ENCODE measurements around the gene CCNT2.

CCNT2 gene

GRCh38 chr2:134919341-134920210 is 954 bp downstream of the CCNT2 start:
- Histone ChIP-seq H3K79me2 (ENCODE audit: control insufficient read depth, insufficient read depth, low read length, unreplicated experiment) (peaks cover 57% of the 10 kb centered on the region), H3K4me1 (ENCODE audit: control insufficient read depth, insufficient read depth, low read length, unreplicated experiment) (peaks cover 27% of the 10 kb centered on the region), H2AFZ (ENCODE audit: low read length, unreplicated experiment) (peak overlapping the region; percentile 59), H3K36me3 (ENCODE audit: insufficient read depth, low read length) (peaks cover 5% of the 10 kb centered on the region; the same call in 1 of the 2 replicates), H3K27me3 (ENCODE audit: insufficient read depth, low read length) (no peaks in the 10 kb centered on the region), H3K27ac (ENCODE audit: low read depth, low read length) (peak overlapping the region; percentile 89), H3K4me3 (ENCODE audit: low read depth, low read length) (peak overlapping the region; percentile 90)

DNA sequence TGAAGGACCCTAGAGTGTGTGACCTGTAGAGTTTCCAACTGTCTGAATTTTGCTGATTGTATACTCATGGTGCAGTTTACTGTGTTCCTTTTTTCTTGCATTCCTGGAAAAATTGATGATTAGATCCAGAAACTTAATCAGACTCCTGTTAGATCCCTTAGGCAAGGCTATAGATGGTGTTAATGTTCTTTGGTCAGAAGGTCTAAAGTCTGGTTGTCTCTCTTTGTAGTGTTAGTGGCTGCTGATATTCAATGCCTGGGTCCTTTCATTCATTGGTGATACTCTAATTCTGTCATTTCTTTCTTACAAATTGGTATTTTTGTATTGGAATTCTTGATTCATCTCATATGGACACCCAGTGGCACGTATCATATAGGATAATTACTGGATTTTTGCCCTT is 6.3 kb downstream of the CCNT2 start:
- peaks cover 12% of the 10 kb centered on the region for H3K36me3 ChIP-seq (ENCODE audit: insufficient read depth, low read length)

DNA sequence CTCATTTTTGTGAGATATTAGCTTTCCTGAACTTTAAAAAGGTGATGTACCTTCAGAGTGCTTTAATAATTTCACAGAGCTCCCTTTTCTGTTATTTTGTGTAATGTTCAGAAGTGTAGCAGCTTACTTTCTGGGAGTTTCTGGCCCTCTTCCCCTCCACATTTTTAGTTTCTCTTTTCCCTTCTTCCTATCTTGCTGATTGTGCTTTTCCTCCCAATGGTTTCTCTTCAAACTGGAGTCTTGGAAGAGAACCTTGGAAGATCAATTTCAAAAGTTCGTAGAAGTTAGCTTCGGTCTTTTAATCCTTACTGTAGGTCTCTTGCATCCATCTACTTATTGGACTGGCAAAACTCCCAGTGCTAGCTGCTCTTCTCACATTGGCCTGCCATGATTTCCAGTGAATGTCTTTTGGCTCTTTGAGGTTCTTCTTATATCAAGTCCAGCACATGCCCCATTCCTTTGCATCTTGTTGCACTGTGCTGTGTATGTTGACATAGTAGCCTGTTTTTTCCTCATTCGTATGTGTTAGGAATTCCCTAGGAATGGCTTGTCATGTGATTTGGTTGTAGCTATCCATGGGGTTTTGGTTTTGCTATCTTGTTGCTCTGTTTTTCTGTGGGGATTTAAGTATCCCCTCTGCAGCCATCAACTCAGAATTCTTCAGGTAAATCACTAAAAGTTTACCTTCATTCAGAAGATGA is 7.8 kb downstream of the CCNT2 start:
- Histone ChIP-seq H3K27ac (ENCODE audit: low read depth, low read length) (peak overlapping the region; percentile 20), H3K36me3 (ENCODE audit: insufficient read depth, low read length) (peaks cover 12% of the 10 kb centered on the region), H2AFZ (ENCODE audit: low read length, unreplicated experiment) (no peak overlapping the region), H3K4me3 (ENCODE audit: low read depth, low read length) (peak overlapping the region; percentile 27; the same call in 1 of the 2 replicates), H3K4me1 (ENCODE audit: control insufficient read depth, insufficient read depth, low read length, unreplicated experiment) (peaks cover 43% of the 10 kb centered on the region), H3K79me2 (ENCODE audit: control insufficient read depth, insufficient read depth, low read length, unreplicated experiment) (peaks cover 94% of the 10 kb centered on the region), H3K27me3 (ENCODE audit: insufficient read depth, low read length) (no peaks in the 10 kb centered on the region)

More for the DNA sequence above, 6.3 kb downstream of the CCNT2 start:
- Histone ChIP-seq H3K4me1 (ENCODE audit: control insufficient read depth, insufficient read depth, low read length, unreplicated experiment) (peaks cover 47% of the 10 kb centered on the region), H3K27ac (ENCODE audit: low read depth, low read length) (no peak overlapping the region), H3K27me3 (ENCODE audit: insufficient read depth, low read length) (no peaks in the 10 kb centered on the region), H2AFZ (ENCODE audit: low read length, unreplicated experiment) (no peak overlapping the region), H3K79me2 (ENCODE audit: control insufficient read depth, insufficient read depth, low read length, unreplicated experiment) (peaks cover 95% of the 10 kb centered on the region), H3K4me3 (ENCODE audit: low read depth, low read length) (no peak overlapping the region)

DNA sequence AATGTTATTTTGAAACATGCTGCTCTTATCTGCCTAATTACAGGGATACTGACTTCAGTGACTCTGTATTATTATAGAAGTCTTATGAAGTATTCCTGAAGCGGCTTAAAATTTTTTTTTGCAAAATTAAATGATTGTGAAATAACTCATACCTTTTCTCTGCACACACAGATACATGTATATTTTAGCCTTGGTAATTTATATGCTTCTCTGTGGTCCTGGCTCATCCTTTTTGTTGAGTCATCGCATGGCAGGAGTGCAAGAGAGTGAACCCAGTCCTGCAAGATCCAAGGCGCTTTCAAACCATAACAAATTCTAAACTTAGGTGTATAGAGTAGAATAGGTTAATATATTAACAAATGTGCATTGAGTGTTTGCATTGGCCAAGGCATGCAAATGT is 8.6 kb downstream of the CCNT2 start:
- Histone ChIP-seq H3K27me3 (ENCODE audit: insufficient read depth, low read length) (no peaks in the 10 kb centered on the region), H3K27ac (ENCODE audit: low read depth, low read length) (peak overlapping the region; percentile 20), H3K36me3 (ENCODE audit: insufficient read depth, low read length) (peaks cover 12% of the 10 kb centered on the region), H2AFZ (ENCODE audit: low read length, unreplicated experiment) (no peak overlapping the region), H3K4me1 (ENCODE audit: control insufficient read depth, insufficient read depth, low read length, unreplicated experiment) (peaks cover 35% of the 10 kb centered on the region), H3K4me3 (ENCODE audit: low read depth, low read length) (no peak overlapping the region), H3K79me2 (ENCODE audit: control insufficient read depth, insufficient read depth, low read length, unreplicated experiment) (peaks cover 94% of the 10 kb centered on the region)

DNA sequence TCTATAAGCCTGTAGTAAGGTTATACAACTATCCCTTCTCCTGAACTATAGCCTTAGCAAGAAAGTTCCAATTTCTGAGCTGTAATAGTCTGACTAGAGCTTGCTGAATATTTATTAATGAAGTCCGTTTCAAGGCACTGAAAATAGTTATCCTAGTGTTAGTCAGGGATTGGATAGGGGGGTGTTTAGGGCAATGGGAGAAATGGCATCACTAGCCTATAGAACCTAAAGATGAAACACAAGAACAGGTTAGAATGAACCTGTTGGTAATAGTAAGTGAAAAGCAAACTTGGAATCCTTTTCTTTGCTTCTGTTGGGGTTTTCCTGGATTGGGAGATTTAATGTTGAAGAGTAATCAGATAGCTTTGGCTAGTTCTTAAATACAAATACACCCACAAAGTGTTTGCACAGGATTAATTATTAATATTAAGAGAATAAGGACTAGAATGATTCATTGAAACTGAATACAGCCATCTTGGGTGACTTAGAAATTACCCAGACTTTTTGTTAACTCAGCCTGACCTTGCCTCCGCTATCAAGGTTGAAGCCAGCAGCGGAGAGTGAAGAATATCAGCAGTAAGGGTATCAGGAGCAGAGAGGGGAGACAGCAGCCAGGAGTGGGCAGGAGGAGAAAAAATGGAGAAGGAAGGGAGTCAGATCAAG is 14.4 kb downstream of the CCNT2 start:
- Histone ChIP-seq H3K79me2 (ENCODE audit: control insufficient read depth, insufficient read depth, low read length, unreplicated experiment) (peaks cover 94% of the 10 kb centered on the region), H3K27ac (ENCODE audit: low read depth, low read length) (no peak overlapping the region), H2AFZ (ENCODE audit: low read length, unreplicated experiment) (no peak overlapping the region), H3K4me3 (ENCODE audit: low read depth, low read length) (no peak overlapping the region), H3K27me3 (ENCODE audit: insufficient read depth, low read length) (no peaks in the 10 kb centered on the region), H3K36me3 (ENCODE audit: insufficient read depth, low read length) (peaks cover 9% of the 10 kb centered on the region), H3K4me1 (ENCODE audit: control insufficient read depth, insufficient read depth, low read length, unreplicated experiment) (peaks cover 16% of the 10 kb centered on the region)

GRCh38 chr2:134933732-134934131 is 15.1 kb downstream of the CCNT2 start:
- H3K4me1 ChIP-seq (ENCODE audit: control insufficient read depth, insufficient read depth, low read length, unreplicated experiment), result peaks cover 16% of the 10 kb centered on the region
- no peaks in the 10 kb centered on the region for H3K27me3 ChIP-seq (ENCODE audit: insufficient read depth, low read length)
- no peak overlapping the region for H2AFZ ChIP-seq (ENCODE audit: low read length, unreplicated experiment)
- H3K36me3 ChIP-seq (ENCODE audit: insufficient read depth, low read length), result peaks cover 14% of the 10 kb centered on the region
- no peak overlapping the region for H3K4me3 ChIP-seq (ENCODE audit: low read depth, low read length)
- peaks cover 91% of the 10 kb centered on the region for H3K79me2 ChIP-seq (ENCODE audit: control insufficient read depth, insufficient read depth, low read length, unreplicated experiment)
- no peak overlapping the region for H3K27ac ChIP-seq (ENCODE audit: low read depth, low read length)

GRCh38 chr2:134934150-134934549 is 15.5 kb downstream of the CCNT2 start:
- peak overlapping the region; percentile 25 for H3K27ac ChIP-seq (ENCODE audit: low read depth, low read length)
- peak overlapping the region; percentile 17; the same call in 1 of the 2 replicates for H3K4me3 ChIP-seq (ENCODE audit: low read depth, low read length)
- H3K27me3 ChIP-seq (ENCODE audit: insufficient read depth, low read length), result no peaks in the 10 kb centered on the region
- peaks cover 18% of the 10 kb centered on the region for H3K36me3 ChIP-seq (ENCODE audit: insufficient read depth, low read length)
- no peak overlapping the region for H2AFZ ChIP-seq (ENCODE audit: low read length, unreplicated experiment)
- H3K79me2 ChIP-seq (ENCODE audit: control insufficient read depth, insufficient read depth, low read length, unreplicated experiment), result peaks cover 87% of the 10 kb centered on the region
- H3K4me1 ChIP-seq (ENCODE audit: control insufficient read depth, insufficient read depth, low read length, unreplicated experiment), result peaks cover 16% of the 10 kb centered on the region

DNA sequence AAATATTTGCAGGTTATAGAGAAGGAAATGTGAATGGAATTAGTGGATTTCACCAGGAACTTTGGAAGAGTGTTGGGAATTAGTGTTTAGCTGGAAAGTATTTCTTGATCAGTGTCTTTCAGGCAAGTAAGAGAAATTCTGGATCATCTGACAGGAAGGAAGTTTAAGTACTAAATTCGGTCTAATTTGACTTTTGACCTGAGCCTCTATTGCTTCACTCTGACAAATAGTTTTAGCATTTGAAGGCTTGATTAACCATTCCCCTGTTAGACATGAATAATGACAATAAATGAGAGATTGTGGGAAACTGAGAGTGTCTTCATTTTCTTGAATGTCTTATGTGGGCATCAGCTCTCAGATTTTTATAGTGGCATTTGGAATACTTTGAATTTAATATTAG is 16.0 kb downstream of the CCNT2 start:
- Histone ChIP-seq H3K27me3 (ENCODE audit: insufficient read depth, low read length) (no peaks in the 10 kb centered on the region), H3K4me3 (ENCODE audit: low read depth, low read length) (peak overlapping the region; percentile 17; the same call in 1 of the 2 replicates), H3K79me2 (ENCODE audit: control insufficient read depth, insufficient read depth, low read length, unreplicated experiment) (peaks cover 87% of the 10 kb centered on the region), H2AFZ (ENCODE audit: low read length, unreplicated experiment) (no peak overlapping the region), H3K27ac (ENCODE audit: low read depth, low read length) (peak overlapping the region; percentile 25), H3K4me1 (ENCODE audit: control insufficient read depth, insufficient read depth, low read length, unreplicated experiment) (peaks cover 16% of the 10 kb centered on the region), H3K36me3 (ENCODE audit: insufficient read depth, low read length) (peaks cover 20% of the 10 kb centered on the region)

GRCh38 chr2:134936691-134937090 is 18.1 kb downstream of the CCNT2 start:
- Histone ChIP-seq H3K4me1 (ENCODE audit: control insufficient read depth, insufficient read depth, low read length, unreplicated experiment) (peaks cover 16% of the 10 kb centered on the region), H3K36me3 (ENCODE audit: insufficient read depth, low read length) (peaks cover 34% of the 10 kb centered on the region), H2AFZ (ENCODE audit: low read length, unreplicated experiment) (no peak overlapping the region), H3K79me2 (ENCODE audit: control insufficient read depth, insufficient read depth, low read length, unreplicated experiment) (peaks cover 77% of the 10 kb centered on the region), H3K4me3 (ENCODE audit: low read depth, low read length) (no peak overlapping the region), H3K27me3 (ENCODE audit: insufficient read depth, low read length) (no peaks in the 10 kb centered on the region), H3K27ac (ENCODE audit: low read depth, low read length) (no peak overlapping the region)

- Histone ChIP-seq H3K27me3 (ENCODE audit: insufficient read depth, low read length) (no peaks in the 10 kb centered on the region), H3K4me3 (ENCODE audit: low read depth, low read length) (no peak overlapping the region), H2AFZ (ENCODE audit: low read length, unreplicated experiment) (no peak overlapping the region), H3K36me3 (ENCODE audit: insufficient read depth, low read length) (peaks cover 49% of the 10 kb centered on the region), H3K79me2 (ENCODE audit: control insufficient read depth, insufficient read depth, low read length, unreplicated experiment) (peaks cover 19% of the 10 kb centered on the region), H3K27ac (ENCODE audit: low read depth, low read length) (no peak overlapping the region), H3K4me1 (ENCODE audit: control insufficient read depth, insufficient read depth, low read length, unreplicated experiment) (no peaks in the 10 kb centered on the region)
These were observed 24.9 kb downstream of the CCNT2 start for GRCh38 chr2:134943540-134943939.

Data from ACC112 (cell line).